ENCODE results near the gene TSNAXIP1. TPM values are rescaled to one million over a fixed set of nuclear protein-coding genes. Genes with fewer than 3 reads are reported as not detected.
"Not testable (repeated sequence)": the region's sequence is repeated elsewhere in the genome, so short reads cannot be mapped to it uniquely, and the experiment has no call there.

TSNAXIP1 gene
- polyA plus RNA-seq, 3 donors = 6.9 to 9.4 (median 7.6) TPM

DNA sequence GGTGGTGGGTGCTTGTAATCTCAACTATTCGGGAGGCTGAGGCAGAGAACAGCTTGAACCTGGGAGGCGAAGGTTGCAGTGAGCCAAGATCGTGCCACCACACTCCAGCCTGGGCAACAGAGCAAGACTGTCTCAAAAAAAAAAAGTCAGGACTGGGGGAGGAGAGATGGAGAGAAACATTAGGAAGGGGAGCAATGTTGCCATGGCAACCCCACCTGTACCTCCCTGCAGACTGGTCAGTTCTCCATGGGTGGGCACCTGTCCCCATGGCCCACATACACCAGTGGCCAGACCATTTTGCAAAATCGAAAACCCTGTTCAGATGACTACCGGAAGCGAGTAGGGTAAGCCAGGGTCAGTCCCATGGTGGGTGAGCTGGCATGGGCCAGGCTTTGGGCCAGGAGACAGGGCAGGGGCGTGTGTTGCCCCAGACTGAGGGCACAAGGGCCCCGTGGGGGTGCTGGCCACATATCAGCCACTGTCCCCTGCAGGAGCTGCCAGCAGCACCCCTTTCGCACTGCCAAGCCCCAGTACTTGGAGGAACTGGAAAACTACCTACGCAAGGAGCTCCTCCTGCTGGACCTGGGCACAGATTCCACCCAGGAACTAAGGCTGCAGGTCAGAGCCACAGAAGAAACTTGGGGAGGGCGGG is 14.0 kb downstream of the TSNAXIP1 start:
- no peak for DNase-seq (ENCODE audit: extremely low read depth in 1 of 11, low read depth in 9 of 11, low spot score in 4 of 11)

- DNase-seq (ENCODE audit: extremely low read depth in 1 of 11, low read depth in 9 of 11, low spot score in 4 of 11) = no peak
These were observed 15.8 kb downstream of the TSNAXIP1 start for GRCh38 chr16:67822511-67822910.

- DNase-seq (ENCODE audit: extremely low read depth in 1 of 11, low read depth in 9 of 11, low spot score in 4 of 11) = no peak
These were observed 18.4 kb downstream of the TSNAXIP1 start for GRCh38 chr16:67825119-67825518.

DNA sequence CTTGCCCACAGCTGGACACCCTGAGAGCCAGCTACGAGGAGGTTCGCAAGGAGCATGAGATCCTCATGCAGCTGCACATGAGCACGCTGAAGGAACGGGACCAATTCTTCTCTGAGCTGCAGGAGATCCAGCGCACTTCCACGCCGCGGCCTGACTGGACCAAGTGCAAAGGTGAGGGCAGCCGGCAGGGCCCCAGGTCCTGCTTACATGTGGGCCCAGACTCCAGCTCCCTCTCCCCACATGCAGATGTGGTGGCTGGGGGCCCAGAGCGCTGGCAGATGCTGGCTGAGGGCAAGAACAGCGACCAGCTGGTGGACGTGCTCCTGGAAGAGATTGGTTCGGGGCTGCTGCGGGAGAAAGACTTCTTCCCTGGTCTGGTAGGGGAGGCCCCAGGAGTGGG is 19.2 kb downstream of the TSNAXIP1 start:
- no peak for DNase-seq (ENCODE audit: extremely low read depth in 1 of 11, low read depth in 9 of 11, low spot score in 4 of 11)

DNA sequence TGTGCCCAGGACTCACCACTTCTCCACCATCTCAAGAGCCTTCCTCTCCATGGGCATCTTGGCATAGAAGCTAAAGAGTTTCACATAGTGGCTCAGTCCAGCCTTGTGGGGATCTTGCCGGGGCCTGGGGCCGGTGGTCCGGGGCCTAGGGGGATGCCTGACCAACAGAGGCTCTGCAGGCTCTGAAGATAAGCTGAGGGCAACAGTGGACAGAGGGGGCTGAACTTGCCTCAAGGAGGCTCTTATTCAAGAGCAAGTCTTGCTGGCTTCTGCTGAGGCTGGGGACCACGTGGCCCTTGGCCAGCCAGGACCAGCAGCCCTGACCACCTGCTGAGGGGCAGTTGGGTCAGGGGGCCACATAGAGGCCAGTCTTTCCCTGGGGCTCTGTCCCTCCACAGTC is 22.0 kb downstream of the TSNAXIP1 start:
- no peak for DNase-seq (ENCODE audit: extremely low read depth in 1 of 11, low read depth in 9 of 11, low spot score in 4 of 11)

GRCh38 chr16:67833030-67833414 is 26.3 kb downstream of the TSNAXIP1 start:
- no peak for DNase-seq (ENCODE audit: extremely low read depth in 1 of 11, low read depth in 9 of 11, low spot score in 4 of 11)

DNA sequence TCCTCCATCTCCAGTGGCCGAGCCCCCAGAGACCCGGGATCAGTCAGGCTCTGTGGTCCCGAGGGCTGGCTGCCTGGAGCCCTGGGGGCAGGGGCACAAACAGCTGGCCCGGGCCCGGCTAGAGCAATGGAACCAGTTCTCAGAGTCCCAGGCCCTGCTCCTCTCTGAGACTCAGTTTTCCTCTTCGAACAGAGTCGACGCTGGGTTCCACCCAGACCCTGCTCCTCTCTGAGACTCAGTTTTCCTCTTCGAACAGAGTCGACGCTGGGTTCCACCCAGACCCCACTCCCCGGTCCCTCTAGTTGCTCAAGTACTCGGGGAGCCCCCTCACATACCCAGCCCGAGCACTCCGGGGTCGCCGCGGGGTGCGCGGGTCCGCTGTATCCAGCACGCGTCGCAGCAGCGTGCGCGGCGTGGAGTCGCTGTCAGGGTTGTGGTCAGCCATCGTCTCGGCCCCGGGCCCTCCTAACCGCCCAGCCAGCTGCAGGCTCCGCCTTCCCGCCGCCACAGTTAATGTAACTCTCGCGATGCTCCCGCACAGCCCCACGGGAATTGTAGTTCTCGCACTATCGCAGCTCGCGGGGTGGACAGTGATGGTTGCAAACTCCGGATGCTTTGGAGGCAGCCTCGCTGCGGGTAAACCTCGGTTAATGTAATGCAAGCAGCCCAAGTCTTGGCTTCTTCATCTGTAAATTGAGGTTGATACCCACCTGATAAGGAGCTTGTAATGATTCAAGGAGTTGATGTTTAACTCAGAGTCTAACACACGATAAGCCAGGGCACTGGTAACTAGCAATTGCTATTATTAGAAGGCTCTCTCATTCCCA is 26.9 kb downstream of the TSNAXIP1 start:
- peak; percentile 77 to 93 (median 89) for DNase-seq (ENCODE audit: extremely low read depth in 1 of 11, low read depth in 9 of 11, low spot score in 4 of 11)

DNA sequence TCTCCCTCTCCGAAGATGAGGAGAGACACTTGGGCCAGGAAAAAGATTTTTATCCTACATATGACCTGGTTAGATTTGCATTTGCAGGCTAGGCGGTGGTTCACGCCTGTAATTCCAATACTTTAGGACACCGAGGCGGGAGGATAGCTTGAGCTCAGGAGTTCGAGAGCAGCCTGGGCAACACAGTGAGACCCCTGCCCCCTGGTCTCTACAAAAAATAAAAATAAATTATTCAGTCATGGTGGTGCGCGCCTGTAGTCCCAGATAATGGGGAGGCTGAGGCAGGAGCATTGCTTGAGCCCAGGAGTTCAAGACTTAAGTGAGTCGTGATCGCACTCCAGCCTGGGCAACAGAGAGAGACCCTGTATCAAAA is 27.5 kb downstream of the TSNAXIP1 start:
- no peak for DNase-seq (ENCODE audit: extremely low read depth in 1 of 11, low read depth in 9 of 11, low spot score in 4 of 11)

DNA sequence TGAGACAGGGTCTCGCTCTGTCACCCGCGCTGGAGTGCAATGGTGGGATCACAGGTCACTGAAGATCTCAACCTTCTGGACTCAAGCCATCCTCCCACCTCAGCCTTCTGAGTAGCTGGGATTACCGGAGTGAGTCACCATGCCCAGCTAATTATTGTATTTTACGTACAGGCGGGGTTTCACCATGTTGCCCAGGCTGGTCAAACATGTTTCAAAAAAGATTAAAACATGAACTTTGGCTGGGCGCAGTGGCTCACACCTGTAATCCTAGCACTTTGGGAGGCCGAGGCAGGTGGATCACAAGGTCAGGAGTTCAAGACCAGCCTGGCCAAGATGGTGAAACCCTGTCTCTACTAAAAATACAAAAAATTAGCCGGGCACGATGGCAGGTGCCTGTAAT is 30.5 kb downstream of the TSNAXIP1 start:
- not testable (repeated sequence) for DNase-seq (ENCODE audit: extremely low read depth in 1 of 11, low read depth in 9 of 11, low spot score in 4 of 11)

- DNase-seq (ENCODE audit: extremely low read depth in 1 of 11, low read depth in 9 of 11, low spot score in 4 of 11) = no peak
These were observed 31.1 kb downstream of the TSNAXIP1 start for GRCh38 chr16:67837811-67838210.

- DNase-seq (ENCODE audit: extremely low read depth in 1 of 11, low read depth in 9 of 11, low spot score in 4 of 11) = no peak
These were observed 34.6 kb downstream of the TSNAXIP1 start for GRCh38 chr16:67841198-67841815.

DNA sequence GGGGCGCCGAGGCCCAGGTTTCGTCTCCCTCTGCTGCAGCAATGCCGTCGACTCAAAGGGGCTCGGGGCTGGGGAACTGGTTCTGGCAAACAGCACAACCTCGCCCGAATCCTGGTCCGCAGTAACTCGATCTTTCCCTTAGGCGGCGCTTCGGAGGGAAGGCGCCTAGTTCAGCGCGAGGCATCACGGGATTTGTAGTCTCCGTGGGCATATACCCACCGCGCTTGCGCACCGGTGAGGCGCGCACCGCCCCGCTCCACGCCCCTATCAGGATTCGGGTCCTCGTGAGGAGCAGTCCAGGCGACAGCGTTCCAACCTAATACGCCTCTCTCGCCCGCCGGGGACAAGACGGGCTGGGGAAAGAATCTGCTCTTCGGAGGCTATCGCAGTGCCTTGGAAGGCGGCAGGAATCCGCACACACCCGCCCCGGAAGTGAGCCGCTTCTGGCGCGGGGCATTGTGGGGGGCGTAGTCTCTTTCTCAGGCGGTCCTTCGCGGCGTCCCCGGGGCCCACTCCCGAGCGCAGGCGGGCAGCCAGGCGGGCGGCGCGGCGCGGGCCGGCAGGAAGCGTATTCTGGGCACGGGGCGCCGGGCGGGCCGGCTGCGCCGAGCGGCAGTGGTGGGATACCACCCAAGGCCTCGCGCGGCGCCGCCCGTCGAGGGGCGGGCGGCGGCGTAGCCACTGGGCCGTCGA is 35.3 kb downstream of the TSNAXIP1 start, which contains the start of gene THAP11:
TSS of gene THAP11 (plus strand) at position 505 of the 693 bp plus-strand sequence. CDS start 235 bp downstream, outside the sequence.
- DNase-seq (ENCODE audit: extremely low read depth in 1 of 11, low read depth in 9 of 11, low spot score in 4 of 11) = peak; percentile 86 to 97 (median 95)

DNA sequence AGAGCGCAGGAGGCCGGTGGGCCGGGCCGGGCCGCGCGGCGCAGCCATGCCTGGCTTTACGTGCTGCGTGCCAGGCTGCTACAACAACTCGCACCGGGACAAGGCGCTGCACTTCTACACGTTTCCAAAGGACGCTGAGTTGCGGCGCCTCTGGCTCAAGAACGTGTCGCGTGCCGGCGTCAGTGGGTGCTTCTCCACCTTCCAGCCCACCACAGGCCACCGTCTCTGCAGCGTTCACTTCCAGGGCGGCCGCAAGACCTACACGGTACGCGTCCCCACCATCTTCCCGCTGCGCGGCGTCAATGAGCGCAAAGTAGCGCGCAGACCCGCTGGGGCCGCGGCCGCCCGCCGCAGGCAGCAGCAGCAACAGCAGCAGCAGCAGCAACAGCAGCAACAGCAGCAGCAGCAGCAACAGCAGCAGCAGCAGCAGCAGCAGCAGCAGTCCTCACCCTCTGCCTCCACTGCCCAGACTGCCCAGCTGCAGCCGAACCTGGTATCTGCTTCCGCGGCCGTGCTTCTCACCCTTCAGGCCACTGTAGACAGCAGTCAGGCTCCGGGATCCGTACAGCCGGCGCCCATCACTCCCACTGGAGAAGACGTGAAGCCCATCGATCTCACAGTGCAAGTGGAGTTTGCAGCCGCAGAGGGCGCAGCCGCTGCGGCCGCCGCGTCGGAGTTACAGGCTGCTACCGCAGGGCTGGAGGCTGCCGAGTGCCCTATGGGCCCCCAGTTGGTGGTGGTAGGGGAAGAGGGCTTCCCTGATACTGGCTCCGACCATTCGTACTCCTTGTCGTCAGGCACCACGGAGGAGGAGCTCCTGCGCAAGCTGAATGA is 36.0 kb downstream of the TSNAXIP1 start:
- no peak for DNase-seq (ENCODE audit: extremely low read depth in 1 of 11, low read depth in 9 of 11, low spot score in 4 of 11)

DNA sequence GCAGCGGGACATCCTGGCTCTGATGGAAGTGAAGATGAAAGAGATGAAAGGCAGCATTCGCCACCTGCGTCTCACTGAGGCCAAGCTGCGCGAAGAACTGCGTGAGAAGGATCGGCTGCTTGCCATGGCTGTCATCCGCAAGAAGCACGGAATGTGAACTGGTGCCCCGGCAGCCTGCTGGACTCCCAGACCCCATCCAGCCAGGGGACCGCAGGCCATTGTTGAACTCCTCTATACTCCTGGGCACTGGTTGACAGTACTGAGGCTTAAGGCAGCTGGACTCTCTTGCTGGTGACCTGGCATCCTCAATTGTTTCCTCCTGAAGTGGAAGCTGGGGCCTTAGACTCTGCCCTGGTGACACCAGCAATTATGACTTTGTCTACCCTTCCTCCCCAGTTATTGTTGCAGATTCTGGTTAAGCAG is 36.7 kb downstream of the TSNAXIP1 start:
- DNase-seq (ENCODE audit: extremely low read depth in 1 of 11, low read depth in 9 of 11, low spot score in 4 of 11) = no peak

DNA sequence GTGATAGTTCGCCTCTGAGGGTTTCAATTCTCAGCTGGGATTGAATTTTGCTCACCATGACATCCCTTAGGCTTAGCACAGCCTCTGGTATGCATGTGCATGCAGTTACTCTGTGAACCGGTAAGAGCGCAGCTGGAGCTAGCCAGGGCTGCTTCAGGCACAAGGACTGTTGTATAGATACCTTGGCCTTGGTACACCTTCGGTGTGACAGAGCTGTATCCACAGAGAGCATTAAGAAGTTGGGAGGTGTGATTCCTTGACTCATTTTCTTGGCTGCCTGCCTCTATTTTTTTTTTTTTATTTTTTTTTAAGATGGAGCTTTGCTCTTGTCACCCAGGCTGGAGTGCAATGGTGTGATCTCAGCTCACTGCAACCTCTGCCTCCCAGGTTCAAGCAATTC is 37.8 kb downstream of the TSNAXIP1 start:
- no peak for DNase-seq (ENCODE audit: extremely low read depth in 1 of 11, low read depth in 9 of 11, low spot score in 4 of 11)

DNA sequence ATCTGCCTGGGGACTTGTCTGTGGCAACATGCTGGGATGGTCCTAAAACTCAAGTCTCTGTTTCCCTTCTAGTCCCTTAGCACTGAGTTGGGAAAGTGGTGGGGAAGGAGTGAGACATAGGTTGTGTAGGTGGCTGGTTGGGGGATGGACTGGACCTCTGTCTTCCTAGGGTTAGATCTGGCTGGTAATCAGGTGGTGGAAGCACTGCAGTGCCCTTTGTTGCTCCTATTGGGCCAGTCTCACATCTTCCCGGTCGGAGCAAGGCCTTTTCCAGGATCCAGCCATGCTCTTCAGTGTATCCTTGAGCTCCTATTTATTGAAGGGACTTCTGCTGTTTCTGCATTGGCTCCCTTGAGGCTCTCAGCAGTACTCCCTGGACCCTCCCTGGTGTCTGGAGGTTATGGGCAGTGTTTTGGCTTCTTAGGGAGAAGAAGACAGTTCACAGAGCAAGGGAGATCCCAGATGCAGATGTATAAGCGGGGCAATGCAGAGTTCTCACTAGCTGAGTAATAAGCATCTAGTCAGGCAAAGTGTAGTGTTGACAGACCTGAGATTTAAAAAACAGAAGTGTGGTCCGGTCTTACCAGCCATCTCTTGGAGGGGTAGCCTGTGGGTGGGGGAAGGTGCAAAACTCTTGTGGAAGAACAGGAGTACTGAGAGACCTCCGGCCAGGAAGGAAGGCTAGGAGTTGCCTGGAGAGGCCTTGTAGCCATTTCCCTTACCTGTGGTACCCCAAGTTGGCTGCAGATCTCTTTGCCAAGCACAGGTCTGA is 38.8 kb downstream of the TSNAXIP1 start:
- no peak for DNase-seq (ENCODE audit: extremely low read depth in 1 of 11, low read depth in 9 of 11, low spot score in 4 of 11)

DNA sequence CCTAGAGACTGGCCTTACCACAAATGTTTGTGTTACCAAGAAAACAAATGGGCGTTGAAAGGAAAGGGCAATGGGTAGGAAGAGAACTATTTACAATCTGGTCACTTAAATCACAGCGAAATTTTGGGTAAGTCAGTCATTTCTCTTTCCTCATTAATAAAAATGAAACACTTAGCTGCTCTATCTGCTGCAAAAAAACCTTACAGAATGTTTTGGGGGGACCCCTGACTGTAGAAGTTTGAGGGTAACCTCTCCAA is 39.3 kb downstream of the TSNAXIP1 start:
- DNase-seq (ENCODE audit: extremely low read depth in 1 of 11, low read depth in 9 of 11, low spot score in 4 of 11) = no peak

DNA sequence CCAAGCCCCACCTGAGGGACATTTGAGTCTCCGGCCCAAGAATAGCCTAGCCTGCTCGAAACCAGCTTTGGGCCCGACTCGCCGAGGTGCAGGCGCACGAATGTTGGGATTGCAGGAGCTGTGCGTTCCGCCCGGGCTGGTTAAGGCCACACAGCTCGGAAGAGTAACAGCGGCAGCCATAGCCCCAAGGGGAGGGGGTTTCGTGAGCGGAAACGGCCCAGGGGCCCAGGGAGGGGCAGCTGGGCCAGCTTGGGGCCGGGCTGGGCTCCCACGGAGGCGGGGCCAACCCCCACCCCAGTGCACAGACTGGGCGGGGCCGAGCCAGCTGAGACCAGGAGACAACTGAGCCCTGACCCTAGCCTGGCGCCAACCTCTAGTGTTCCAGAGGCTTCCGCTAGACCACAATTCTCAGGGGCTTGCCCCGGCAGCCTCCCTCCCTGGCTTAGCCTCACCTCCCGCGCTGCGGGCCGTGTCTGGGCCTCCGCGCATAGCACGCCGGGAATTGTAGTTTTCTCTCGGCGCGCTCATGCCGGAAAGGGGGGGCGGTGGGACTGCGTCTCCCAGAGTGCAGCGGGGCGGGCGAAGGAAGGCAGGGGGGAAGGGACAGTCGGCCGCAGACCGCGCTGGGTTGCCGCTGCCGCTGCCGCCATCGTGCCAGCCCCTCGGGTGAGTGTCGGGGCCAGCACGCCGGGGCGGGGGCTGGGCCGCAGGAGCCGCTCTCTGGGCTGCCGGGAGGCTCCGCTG is 39.8 kb downstream of the TSNAXIP1 start, which contains the start of gene NUTF2:
TSS of gene NUTF2 (plus strand) at position 614 of the 744 bp plus-strand sequence. CDS start 18,198 bp downstream, outside the sequence.
- DNase-seq (ENCODE audit: extremely low read depth in 1 of 11, low read depth in 9 of 11, low spot score in 4 of 11) = peak; percentile 88 to 97 (median 94)
